A673 (cell line): ENCODE data around the gene EIF2B5. TPM values are rescaled to one million over a fixed set of nuclear protein-coding genes. Genes with fewer than 3 reads are reported as not detected.

Source experiments
- BruUV-seq: library from RNA; stranded (reverse); fragments of 400-500 nt; replicated peaks from 2 replicates; lab custom pipeline; 2021; lab: Mats Ljungman, UMichigan
- CTCF ChIA-PET: fragments of 300-600 bp; sonication (Branson Sonifier 250); formaldehyde crosslinking; loops from one replicate; lab custom pipeline; 2022; ENCODE audit warnings: antibody characterized with exemption; lab: Charles Lee
- POLR2A ChIA-PET: fragments of 300-600 bp; sonication (Branson Sonifier 250); formaldehyde crosslinking; loops from one replicate; lab custom pipeline; 2022; ENCODE audit warnings: antibody characterized with exemption; ENCODE audit not compliant: low non-redundant PET; lab: Charles Lee
- DNase-seq: peaks from one replicate; pipeline ENCODE4 v3.0.0-alpha.2; 2015; ENCODE audit warnings: low spot score
- H3K27ac ChIP-seq: fragments of 200-600 bp; sonication (generic); 2 replicates; pipeline ENCODE4 v1.5.1; 2016; ENCODE audit warnings: mixed run types, low read depth, mild to moderate bottlenecking, mixed read lengths, antibody characterized with exemption, low read length; ENCODE audit not compliant: poor library complexity, severe bottlenecking
- H3K27me3 ChIP-seq: fragments of 200-600 bp; sonication (generic); replicated peaks from 2 replicates; pipeline ENCODE4 v1.6.1; 2017; ENCODE audit warnings: mixed run types, low read depth, mild to moderate bottlenecking, mixed read lengths, antibody characterized with exemption, low read length; ENCODE audit not compliant: insufficient read depth, poor library complexity
- H3K36me3 ChIP-seq: fragments of 200-600 bp; sonication (generic); 2 replicates; pipeline ENCODE4 v1.6.1; 2016; ENCODE audit warnings: mixed run types, mild to moderate bottlenecking, mixed read lengths, antibody characterized with exemption, low read length; ENCODE audit not compliant: insufficient read depth, poor library complexity, severe bottlenecking
- H3K4me1 ChIP-seq: fragments of 200-600 bp; sonication (generic); 2 replicates; pipeline ENCODE4 v1.6.1; 2017; ENCODE audit warnings: mixed run types, mild to moderate bottlenecking, mixed read lengths, antibody characterized with exemption, low read length; ENCODE audit not compliant: insufficient read depth, poor library complexity, severe bottlenecking
- H3K4me3 ChIP-seq: fragments of 200-600 bp; sonication (generic); 2 replicates; pipeline ENCODE4 v1.5.1; 2016; ENCODE audit warnings: low read depth, mixed run types, mild to moderate bottlenecking, mixed read lengths, low read length; ENCODE audit not compliant: poor library complexity, severe bottlenecking
- H3K9me3 ChIP-seq: fragments of 200-600 bp; sonication (generic); 2 replicates; pipeline ENCODE4 v1.6.1; 2016; ENCODE audit warnings: mixed run types, low read depth, mild to moderate bottlenecking, mixed read lengths, antibody characterized with exemption, low read length; ENCODE audit not compliant: poor library complexity, severe bottlenecking
- CTCF ChIP-seq: fragments of 300-800, 200-600 bp; sonication (generic); conservative IDR thresholded peaks from 2 replicates; pipeline ENCODE4 v1.5.1; 2017; ENCODE audit warnings: low read depth, mild to moderate bottlenecking, antibody characterized with exemption, low read length, moderate library complexity, mixed read lengths
- EZH2 ChIP-seq: fragments of 200-600 bp; sonication (generic); IDR thresholded peaks from 2 replicates; pipeline ENCODE4 v1.6.1; 2017; ENCODE audit warnings: borderline replicate concordance, low read depth, mild to moderate bottlenecking, mixed read lengths, antibody characterized with exemption, low read length; ENCODE audit not compliant: poor library complexity, severe bottlenecking
- intact Hi-C: fragments of 100-400 bp; cut with micrococcal nuclease; formaldehyde crosslinking; loops from one replicate; pipeline ENCODE4 v1.10.0; 2022; ENCODE audit not compliant: unreplicated experiment
- total RNA-seq: library from RNA; stranded (reverse); gene quantifications from 2 replicates; pipeline ENCODE4 v1.2.3, GENCODE V29; 2021

Gene EIF2B5
- total RNA-seq, 1 experiment from 2014 or later = 64.2 TPM

GRCh38 chr3:184164648-184165330 lies 29.6 kb downstream of the EIF2B5 start:
- no peaks in the 10 kb centered on the region for H3K27me3 ChIP-seq
- DNase-seq = no peak
- ChIA-PET POLR2A (no interaction called here), CTCF (no interaction called here)
- intact Hi-C loops = no loop called here
- peaks cover 58% of the 10 kb centered on the region for H3K36me3 ChIP-seq
- H3K4me3 ChIP-seq = no peak overlapping the region
- no peaks in the 10 kb centered on the region for H3K4me1 ChIP-seq
- H3K27ac ChIP-seq = no peak overlapping the region
- no peak for TF ChIP-seq EZH2
- no peak for TF ChIP-seq CTCF
- no peaks in the 10 kb centered on the region for H3K9me3 ChIP-seq
- no TSS peak for BruUV-seq

- H3K27me3 ChIP-seq = no peaks in the 10 kb centered on the region
- TF ChIP-seq EZH2 (no peak), CTCF (no peak)
- intact Hi-C loops = no loop called here
- no TSS peak for BruUV-seq
- no peaks in the 10 kb centered on the region for H3K4me1 ChIP-seq
- H3K27ac ChIP-seq = no peak overlapping the region
- POLR2A ChIA-PET = no interaction called here
- peaks cover 65% of the 10 kb centered on the region for H3K36me3 ChIP-seq
- no peak overlapping the region for H3K4me3 ChIP-seq
- no peaks in the 10 kb centered on the region for H3K9me3 ChIP-seq
- CTCF ChIA-PET = no interaction called here
- no peak for DNase-seq
Observed at GRCh38 chr3:184165543-184165942, 30.4 kb downstream of the EIF2B5 start.

GRCh38 chr3:184166671-184167070 lies 31.5 kb downstream of the EIF2B5 start:
- POLR2A ChIA-PET = no interaction called here
- H3K27ac ChIP-seq = no peak overlapping the region
- BruUV-seq = no TSS peak
- intact Hi-C loops = no loop called here
- H3K36me3 ChIP-seq = peaks cover 69% of the 10 kb centered on the region
- H3K4me1 ChIP-seq = no peaks in the 10 kb centered on the region
- no peak for DNase-seq
- H3K9me3 ChIP-seq = no peaks in the 10 kb centered on the region
- no peak overlapping the region for H3K4me3 ChIP-seq
- CTCF ChIA-PET = no interaction called here
- no peak for TF ChIP-seq EZH2
- TF ChIP-seq CTCF = no peak
- H3K27me3 ChIP-seq = no peaks in the 10 kb centered on the region
